LNCaP clone FGC (cell line): Measurements from ENCODE around the gene SIT1.

Experiments
- DNase-seq: peaks from one replicate; pipeline ENCODE4 v3.0.0-alpha.2; 2011; ENCODE audit warnings: low read depth
- H3K4me3 ChIP-seq: 2 replicates; pipeline ENCODE4 v1.5.1; 2011; ENCODE audit warnings: mild to moderate bottlenecking, low read depth, low read length, control low read depth
- TF ChIP-seq, protein P1 (sequence below): IDR thresholded peaks from 2 replicates; pipeline ENCODE4 v1.5.1; 2012; ENCODE audit warnings: mild to moderate bottlenecking; ENCODE audit not compliant: control insufficient read depth, insufficient read depth; ENCODE audit errors: extremely low read depth

SIT1 gene

DNA sequence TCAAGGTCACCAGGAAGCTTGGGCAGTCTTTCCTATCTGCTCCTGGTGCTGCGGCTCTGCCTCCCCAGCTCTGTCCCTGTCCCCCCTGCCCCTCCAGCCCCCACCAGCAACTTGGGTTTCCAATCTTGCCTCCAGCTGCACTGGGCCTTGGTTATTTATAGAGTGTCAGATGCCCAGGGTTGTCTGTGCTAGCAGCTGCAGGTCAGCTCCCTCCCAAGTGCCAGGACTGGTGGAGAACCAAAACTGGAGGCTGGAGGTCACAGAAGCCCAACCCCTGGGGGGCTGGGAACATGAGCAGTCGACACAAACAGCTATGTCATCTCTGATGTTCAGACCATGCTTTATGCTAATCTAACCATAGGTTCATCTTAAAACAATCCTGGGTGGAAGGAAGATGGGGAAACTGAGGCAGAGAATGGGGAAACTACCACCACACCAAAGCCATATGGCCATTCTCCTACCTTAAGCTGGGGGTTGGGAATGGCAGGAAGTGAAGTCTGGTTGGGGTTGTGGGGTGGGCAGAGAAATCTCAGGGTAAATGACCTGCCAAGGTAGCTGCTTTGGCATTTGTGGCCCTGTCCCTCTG is 37.3 kb upstream of the SIT1 start:
- H3K4me3 ChIP-seq: no peak overlapping the region
- TF ChIP-seq, protein P1, sequence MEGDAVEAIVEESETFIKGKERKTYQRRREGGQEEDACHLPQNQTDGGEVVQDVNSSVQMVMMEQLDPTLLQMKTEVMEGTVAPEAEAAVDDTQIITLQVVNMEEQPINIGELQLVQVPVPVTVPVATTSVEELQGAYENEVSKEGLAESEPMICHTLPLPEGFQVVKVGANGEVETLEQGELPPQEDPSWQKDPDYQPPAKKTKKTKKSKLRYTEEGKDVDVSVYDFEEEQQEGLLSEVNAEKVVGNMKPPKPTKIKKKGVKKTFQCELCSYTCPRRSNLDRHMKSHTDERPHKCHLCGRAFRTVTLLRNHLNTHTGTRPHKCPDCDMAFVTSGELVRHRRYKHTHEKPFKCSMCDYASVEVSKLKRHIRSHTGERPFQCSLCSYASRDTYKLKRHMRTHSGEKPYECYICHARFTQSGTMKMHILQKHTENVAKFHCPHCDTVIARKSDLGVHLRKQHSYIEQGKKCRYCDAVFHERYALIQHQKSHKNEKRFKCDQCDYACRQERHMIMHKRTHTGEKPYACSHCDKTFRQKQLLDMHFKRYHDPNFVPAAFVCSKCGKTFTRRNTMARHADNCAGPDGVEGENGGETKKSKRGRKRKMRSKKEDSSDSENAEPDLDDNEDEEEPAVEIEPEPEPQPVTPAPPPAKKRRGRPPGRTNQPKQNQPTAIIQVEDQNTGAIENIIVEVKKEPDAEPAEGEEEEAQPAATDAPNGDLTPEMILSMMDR: no peak
- DNase-seq: no peak

DNA sequence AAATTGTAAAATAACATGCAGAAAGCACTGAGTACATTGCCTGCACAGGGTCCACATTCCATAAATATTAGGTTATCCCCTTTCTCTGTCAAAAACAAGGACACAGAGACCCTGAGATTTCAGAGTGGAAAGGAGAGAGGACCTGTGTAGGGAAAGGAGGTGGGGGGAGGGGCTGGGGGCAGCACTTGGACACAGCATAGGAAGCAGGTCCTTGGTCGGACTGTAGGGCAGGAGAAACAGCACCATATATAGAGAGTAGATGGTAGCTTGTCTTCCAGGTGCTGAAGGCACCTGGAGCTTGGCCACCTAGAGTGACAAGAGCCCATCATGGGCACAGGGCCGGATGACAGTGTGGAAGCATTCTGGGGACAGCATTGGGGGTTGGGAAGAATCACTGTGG is 36.6 kb upstream of the SIT1 start:
- H3K4me3 ChIP-seq: no peak overlapping the region
- no peak for DNase-seq
- TF ChIP-seq, protein P1: no peak

DNA sequence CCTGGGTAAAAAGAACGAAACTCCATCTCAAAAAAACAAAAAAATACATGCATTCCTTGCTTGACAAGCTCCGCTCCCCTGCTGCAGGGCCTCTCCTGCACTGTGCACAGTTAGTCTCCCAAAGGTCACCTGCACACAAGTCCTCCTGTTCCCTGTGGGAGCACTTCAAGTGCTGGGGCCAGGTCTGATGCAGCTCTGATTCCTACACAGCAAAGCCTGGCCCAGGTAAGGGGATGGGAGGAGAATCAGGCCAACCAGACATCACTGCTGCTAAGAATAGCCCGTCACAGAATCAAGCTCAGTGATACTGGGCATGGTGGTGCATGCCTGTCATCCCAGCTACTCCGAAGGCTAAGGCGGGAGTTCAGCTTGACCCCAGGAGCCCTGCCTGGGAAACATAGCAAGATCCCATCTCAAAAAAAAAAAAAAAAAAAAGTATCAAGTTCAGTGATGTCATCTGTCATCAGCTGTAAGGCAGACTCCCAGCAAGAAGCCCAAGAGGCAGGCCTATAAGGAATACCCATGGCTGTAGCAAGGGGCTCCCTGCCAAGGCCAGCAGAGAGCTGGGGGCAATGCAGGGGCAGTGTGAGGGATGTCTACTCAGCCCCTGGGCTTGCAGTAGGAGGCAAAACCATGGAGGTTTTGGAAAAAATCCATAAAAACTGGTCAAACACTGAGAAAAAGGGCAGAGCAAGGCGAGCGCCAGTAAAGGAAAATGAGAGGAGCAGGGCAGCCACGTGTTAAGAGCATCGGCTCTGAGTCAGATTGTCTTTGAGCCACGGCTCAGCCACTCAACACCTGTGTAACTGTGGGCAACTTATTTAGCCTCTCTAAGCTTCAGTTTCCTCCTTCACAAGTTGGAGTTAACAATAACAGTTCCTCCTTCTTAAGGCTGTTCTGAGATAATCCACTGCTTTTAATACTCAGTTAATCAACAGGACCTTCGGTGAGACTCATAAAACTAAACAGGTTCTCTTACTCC is 35.8 kb upstream of the SIT1 start:
- H3K4me3 ChIP-seq: no peak overlapping the region
- DNase-seq: no peak
- TF ChIP-seq, protein P1: no peak

DNA sequence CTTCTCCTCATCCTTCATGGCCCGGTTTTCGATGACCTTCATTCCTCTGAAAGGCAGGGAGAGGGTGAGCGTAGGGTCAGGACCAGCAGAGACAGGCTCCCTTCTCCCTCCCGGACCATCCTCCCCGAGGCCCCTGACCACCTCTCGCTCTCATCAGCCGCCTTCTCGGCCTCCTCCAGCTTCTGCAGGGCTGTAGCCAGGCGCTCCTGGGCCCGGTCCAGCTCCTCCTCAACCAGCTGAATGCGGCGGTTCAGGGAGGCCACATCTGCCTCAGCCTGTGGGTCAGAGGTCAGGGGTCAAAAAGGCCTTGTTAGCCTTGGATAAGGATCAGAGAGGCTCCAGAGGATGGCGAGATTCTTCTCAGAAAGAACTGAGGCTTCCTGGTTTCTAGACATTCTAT is 34.8 kb upstream of the SIT1 start:
- H3K4me3 ChIP-seq: no peak overlapping the region
- TF ChIP-seq, protein P1: no peak
- no peak for DNase-seq

DNA sequence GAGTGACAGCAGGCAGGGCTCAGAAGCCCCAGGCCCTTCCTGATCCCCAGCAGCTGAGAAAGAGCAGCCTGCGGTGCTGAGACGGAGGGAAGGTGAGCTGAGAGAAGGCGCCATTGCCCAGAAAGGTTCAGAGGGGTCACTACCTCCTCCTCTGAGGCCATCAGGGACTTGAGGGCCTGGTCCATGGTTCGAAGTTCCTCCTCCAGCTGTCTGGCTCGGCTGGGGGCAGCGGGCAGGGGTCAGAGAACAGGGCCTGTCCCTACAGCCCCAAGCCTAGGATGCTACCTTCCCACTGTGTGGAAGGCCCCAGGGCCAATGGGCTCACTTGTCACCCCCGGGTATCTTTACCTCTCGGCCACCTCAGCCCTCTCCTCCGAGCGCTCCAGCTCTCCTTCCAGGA is 34.2 kb upstream of the SIT1 start:
- DNase-seq: no peak
- TF ChIP-seq, protein P1: no peak
- no peak overlapping the region for H3K4me3 ChIP-seq

DNA sequence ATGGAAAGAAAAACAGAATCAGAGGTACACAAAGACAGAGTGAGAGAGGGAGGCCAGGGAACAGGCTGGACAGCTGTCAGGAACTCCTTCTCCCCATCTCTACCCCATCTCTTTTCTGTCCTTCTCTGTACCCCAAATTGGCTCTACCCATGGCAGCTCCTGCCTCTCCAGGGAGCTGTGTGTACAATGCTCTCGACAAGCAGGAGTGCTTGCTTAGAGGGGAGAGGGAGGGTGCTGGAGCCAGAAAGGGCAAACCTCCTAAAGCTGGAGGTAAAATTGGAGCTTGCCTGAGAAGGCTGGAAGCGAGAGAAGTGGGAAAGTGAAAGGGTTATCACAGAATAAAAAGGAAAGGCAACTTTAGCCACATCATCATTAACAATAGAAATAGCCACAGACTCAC is 32.6 kb upstream of the SIT1 start:
- TF ChIP-seq, protein P1: no peak
- no peak overlapping the region for H3K4me3 ChIP-seq
- DNase-seq: no peak
